Stromal cell of bone marrow (primary cell): Measurements from ENCODE around the gene TXNDC15.

Source experiments
- DNase-seq: peaks from one replicate; pipeline ENCODE4 v3.0.0-alpha.2; 2012; ENCODE audit warnings: low read depth

Gene TXNDC15

DNA sequence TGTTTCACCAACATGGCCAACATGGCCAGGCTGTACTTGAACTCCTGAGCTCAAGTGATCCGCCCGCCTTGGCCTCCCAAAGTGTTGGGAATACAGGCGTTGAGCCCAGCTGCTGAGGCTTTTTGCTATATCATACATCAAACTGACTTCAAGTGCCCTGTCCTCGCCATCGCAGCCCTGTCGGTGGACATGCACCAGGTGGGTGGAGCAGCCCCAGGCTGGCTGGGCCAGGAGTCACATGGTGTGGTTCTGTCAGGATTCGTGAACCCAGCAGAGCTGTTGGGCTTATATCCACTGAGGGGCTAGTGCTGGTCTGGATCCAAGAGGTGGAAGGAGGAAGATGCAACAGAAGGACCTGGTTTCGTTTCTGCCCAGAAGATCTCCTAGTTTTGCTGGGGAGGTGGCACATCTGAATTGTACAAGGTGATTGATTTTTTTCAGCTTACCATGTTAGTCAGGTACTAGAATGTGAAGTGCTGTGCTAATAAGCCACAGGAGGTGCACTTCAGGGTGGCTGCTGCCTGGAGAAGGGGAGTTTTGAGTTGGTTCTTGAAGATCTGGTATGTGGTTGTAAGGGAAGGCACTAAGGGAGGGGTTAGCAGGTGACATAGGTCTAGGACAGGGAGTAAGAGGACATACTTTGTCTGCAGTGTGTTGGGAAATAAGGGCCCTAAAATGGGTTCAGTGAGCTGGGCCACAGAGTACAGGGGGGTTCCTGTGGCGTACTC lies 46.8 kb downstream of the TXNDC15 start:
- no peak for DNase-seq

DNA sequence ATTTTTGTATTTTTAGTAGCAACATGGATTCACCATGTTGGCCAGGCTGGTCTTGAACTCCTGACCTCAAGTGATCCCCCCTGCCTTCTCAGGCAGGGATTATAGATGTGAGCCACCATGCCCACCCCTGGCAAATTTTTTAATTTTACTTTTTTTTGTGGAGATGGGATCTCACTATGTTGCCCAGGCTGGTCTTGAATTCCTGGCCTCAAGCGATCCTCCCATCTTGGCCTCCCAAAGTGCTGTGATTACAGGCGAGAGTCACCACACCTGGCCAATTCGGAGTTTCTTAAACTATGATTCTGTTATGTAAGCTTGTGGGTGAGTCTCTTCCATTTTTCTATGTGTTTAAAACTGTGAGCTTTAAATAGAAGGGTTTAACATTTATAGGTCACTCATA lies 58.3 kb downstream of the TXNDC15 start:
- DNase-seq: no peak

DNA sequence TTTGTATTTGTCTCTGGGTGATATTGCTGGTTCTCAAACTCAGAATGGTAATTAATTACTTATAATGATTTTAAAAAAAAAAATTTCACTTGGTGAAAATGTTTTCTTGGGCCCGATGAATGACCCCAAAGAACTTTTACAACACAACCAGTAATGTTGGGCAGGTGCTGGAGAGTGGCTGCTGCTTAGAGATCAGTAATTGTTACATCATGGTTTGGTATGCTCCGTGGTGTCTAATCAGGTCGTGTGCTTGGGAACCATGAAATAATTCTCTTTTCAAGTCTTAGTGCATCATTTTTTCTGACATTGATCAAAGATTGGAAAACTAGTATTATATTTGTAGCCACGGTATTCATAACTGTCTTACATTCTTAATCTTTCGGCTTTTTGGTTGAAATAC lies 60.0 kb downstream of the TXNDC15 start:
- no peak for DNase-seq

GRCh38 chr5:134935711-134936602 lies 61.8 kb downstream of the TXNDC15 start:
- no peak for DNase-seq

- DNase-seq: no peak
Measured at GRCh38 chr5:134937526-134937925, 63.4 kb downstream of the TXNDC15 start.

- no peak for DNase-seq
Measured at GRCh38 chr5:134938030-134938429, 63.9 kb downstream of the TXNDC15 start.

- DNase-seq: no peak
Measured at GRCh38 chr5:134939500-134939899, 65.3 kb downstream of the TXNDC15 start.

- no peak for DNase-seq
Measured at GRCh38 chr5:134943547-134943946, 69.4 kb downstream of the TXNDC15 start.

- no peak for DNase-seq
Measured at GRCh38 chr5:134944630-134945029, 70.5 kb downstream of the TXNDC15 start.

GRCh38 chr5:134945041-134945440 lies 70.9 kb downstream of the TXNDC15 start:
- peak; percentile 1 for DNase-seq

- peak; percentile 40 for DNase-seq
Measured at GRCh38 chr5:134948911-134949310, 74.7 kb downstream of the TXNDC15 start.

GRCh38 chr5:134949316-134949715 lies 75.1 kb downstream of the TXNDC15 start:
- no peak for DNase-seq
